DMS 273 treated with DMSO at 0.1 percent for 48 hours (cell line): ENCODE data around the gene N4BP3.
"Not testable (repeated sequence)": the region's sequence is repeated elsewhere in the genome, so short reads cannot be mapped to it uniquely, and the experiment has no call there.

Source experiments
- DNase-seq: peaks from one replicate; lab custom pipeline; 2025; lab: John Stamatoyannopoulos, UW

N4BP3 gene

DNA sequence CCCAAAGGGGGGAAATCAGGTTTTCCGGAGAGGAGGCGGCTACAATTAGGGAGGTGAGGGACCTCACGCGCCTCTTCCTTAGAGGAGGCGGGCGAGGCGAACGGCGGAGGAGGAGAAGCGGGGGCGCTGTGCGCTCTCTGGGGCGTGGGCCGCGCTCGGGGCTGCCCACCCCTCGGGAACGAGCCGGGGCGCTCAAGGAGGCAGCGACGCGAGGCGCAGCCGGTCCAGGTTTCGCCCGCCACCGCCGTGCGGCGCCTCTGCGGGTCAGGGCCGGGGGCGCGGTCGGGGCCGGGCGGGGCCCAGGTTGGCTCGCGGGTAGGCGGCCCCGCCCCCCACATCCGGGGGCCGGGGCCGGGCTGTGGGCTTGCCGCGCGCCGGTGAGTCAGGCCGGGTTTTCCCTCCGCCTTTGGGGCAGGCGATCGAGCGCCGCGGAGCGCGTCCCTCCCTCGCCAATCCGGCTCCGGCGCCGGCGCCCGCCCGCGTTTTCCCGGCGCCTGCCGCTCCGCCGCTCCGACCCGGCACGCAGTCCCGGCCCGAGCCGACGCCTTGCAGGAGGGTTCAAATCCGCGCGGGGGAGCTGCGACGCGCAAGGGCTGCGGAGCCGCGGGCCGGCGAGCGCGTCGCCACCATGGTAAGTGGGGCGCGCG, at the start of gene N4BP3:
Gene N4BP3 (plus strand): TSS at position 392 of the 647 bp plus-strand sequence. CDS start 6,052 bp downstream, outside the sequence.
- DNase-seq, result no peak

GRCh38 chr5:178067755-178068154, 45.6 kb upstream of the N4BP3 start:
- no peak for DNase-seq

- DNase-seq, result peak; percentile 62
Observed at GRCh38 chr5:178068293-178068692, 45.0 kb upstream of the N4BP3 start.

- no peak for DNase-seq
Observed at GRCh38 chr5:178069909-178070308, 43.4 kb upstream of the N4BP3 start.

- no peak for DNase-seq
Observed at GRCh38 chr5:178071108-178071507, 42.2 kb upstream of the N4BP3 start.

DNA sequence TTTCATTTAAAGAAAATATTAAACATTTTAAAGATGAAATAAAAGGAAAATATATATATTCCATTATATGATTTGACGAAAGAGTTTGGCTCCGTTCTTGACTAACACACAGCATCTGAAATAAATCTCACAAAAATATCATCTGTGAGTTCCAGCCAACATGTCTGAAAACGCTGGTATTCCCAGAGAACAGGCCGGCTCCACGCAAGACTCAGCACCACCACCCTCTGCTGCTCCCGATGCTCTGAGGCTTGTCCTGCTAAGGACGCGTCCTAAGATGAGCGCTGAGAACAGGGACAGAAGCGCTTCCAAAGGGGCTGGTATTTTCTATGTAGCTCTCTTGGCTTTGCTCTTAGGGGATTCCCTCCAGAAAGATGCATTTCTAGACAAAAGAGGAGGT, 40.6 kb upstream of the N4BP3 start:
- DNase-seq, result no peak

DNA sequence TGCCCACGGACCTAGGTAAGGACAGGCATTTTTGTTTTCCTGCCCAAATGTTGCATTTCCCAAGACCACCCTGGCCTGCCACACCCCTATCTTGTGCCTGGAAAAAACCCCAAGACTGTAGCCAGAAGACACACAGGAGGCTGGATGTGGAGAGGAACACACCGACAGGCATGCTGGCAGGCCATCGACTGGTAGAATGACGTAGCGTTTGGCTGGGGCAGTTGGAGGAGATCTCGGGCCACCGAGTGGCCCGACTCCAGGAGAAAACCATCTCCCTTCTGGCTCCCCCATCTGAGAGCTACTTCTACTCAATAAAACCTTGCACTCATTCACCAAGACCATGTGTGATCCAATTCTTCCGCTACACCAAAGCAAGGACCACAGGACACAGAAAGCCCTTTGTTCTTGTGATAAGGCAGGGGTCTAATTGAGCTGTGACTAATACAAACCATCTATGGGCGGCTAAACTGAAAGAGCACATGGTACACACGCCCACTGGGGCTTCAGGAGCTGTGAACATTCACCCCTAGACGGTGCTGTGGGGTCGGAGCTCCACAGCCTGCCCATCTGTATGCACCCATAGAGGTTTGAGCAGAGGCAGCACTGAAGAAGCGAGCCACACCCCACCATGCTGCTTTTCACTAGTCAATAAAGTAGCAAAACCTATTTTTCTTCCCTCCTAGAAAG, 38.9 kb upstream of the N4BP3 start:
- DNase-seq, result no peak

DNA sequence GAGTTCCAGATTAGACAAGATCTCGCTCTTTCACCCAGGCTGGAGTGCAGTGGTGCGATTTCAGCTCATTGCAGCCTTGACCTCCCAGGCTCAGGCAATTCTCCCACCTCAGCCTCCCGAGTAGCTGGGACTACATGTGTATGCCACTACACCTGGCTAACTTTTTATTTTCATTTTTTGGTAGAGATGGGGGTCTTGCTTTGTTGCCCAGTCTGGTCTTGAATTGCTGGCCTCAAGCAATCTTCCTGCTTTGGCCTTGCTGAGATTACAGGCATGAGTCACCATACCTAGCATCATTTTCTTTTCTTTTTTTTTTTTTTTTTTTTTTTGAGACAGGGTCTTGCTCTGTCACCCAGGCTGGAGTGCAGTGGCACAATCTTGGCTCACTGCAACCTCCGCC, 36.4 kb upstream of the N4BP3 start:
- not testable (repeated sequence) for DNase-seq

DNA sequence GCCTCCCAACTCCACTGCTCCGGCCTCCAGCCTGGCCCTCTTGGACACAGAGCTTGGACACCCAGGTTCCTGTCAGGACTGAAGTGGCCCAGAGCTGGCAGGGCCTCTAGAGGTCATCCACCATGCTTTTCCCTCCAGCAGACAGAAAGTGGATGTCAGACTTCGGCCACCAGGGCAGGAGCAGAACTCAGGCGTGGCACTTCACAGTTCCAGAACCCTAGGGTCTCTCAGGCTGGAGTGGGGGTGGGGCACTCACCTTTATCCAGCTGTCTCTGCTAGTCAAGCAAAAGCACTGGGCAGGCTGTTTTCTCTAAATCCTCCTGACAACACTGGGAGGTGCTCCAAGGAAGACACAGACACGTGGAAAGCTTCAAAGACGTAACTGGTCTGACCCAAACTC, 35.6 kb upstream of the N4BP3 start:
- no peak for DNase-seq

GRCh38 chr5:178078197-178079010, 34.9 kb upstream of the N4BP3 start:
- DNase-seq, result no peak

DNA sequence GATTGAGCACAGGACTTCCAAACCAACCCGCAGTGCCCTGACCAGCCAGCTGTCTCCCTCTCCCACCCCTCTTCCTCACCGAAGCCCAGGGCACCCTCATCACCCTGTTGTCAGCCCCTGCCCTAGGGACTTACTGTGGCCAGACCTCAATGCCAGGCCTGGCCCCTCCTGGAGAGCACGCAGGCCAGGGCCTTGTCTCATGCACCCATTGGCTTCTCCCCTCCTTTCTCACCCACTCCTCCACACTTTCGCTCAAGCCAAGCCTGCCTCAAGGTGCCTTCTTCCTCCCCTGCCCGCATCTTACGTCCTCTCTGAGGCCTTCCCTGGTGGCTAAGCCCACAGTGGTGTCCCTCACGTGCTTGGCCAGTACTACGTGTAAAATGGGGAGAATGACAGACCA, 33.3 kb upstream of the N4BP3 start:
- DNase-seq, result no peak

GRCh38 chr5:178080618-178081410, 32.5 kb upstream of the N4BP3 start:
- DNase-seq, result no peak

DNA sequence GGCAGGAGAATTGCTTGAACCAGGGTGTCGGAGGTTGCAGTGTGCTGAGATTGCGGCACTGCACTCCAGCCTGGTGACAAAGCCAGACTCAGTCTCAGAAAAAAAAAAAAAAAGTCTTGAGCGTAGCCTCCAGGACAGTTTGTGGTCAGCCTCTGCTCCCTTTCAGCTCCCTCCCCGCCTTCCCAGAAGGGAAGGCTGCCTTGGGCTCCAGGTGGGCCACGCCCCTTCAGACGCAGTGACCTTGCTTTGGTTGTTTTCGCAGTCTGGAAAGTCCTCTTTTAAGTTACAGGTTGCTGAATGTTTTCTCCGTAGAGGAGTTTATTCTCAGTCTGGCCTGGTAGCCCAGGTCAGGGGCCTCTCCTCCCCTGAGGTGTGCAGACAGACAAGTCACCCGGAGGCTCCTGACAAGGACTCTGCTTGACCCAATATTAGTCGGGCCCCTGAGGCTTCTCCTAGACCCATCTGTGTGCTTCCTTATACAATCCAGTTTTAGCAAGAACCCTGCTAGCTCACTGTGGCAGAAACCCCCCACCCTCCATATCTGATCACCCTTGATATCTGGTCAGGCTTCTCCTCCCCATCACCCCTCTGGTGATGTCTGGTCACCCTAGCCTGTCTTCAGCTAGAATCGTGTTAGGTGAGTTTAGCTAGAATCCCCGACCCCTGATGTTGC, 31.6 kb upstream of the N4BP3 start:
- DNase-seq, result no peak

GRCh38 chr5:178083922-178084321, 29.4 kb upstream of the N4BP3 start:
- no peak for DNase-seq

DNA sequence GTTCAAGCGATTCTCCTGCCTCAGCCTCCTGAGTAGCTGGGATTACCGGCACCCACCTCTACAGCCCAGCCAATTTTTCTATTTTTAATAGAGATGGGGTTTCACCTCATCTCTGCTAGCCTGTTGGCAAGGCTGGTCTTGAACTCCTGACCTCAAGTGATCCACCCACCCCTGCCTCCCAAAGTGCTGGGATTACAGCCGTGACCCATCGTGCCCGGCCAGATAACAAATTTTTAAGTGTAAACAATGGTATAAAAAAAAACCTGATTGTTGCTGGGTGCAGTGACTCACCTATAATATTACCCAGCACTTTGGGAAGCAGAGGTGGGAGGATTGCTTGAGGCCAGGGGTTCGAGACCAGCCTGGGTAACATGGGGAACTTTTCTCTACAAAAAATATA, 28.0 kb upstream of the N4BP3 start:
- no peak for DNase-seq

- DNase-seq, result no peak
Observed at GRCh38 chr5:178086266-178086665, 27.1 kb upstream of the N4BP3 start.

DNA sequence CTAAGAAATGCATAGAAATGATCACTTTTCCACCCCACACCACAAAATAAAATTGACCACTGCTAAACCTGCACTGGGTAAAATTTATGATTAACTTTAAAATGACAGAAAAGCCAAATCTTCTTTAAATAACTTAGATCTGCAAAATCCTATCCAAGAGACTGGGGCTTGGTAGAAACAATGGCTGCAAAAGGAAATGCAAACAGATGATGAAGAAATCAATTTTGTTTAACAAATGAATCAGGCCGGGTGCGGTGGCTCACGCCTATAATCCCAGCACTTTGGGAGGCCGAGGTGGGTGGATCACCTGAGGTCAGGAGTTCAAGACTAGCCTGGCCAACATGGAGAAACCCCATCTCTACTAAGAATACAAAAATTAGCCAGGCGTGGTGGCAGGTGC, 26.1 kb upstream of the N4BP3 start:
- not testable (repeated sequence) for DNase-seq

- DNase-seq, result no peak
Observed at GRCh38 chr5:178090856-178091255, 22.5 kb upstream of the N4BP3 start.

- no peak for DNase-seq
Observed at GRCh38 chr5:178093134-178093533, 20.2 kb upstream of the N4BP3 start.

- no peak for DNase-seq
Observed at GRCh38 chr5:178094345-178094744, 19.0 kb upstream of the N4BP3 start.

DNA sequence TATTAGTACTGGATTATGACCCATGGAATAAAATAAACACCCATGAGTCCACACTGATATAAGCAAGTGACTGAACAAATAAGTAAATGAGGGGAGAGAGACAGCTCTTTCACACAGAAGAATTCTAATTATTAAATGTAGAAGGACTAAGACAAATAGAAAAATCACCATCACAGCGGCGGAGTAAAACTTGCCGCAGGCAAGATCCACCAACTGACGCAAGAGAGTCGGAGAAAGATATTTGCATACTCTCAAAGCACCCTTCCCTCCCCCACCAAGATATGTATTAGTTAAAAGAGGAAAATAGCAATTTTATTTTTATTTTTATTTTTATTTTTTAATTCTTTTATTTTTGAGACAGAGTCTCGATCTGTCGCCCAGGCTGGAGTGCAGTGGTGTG, 14.6 kb upstream of the N4BP3 start:
- DNase-seq, result no peak

- DNase-seq, result no peak
Observed at GRCh38 chr5:178103612-178104011, 9.7 kb upstream of the N4BP3 start.
